HG03342 (cell line): ENCODE results near the gene NUCB2.
"Not testable (repeated sequence)": the region's sequence is repeated elsewhere in the genome, so short reads cannot be mapped to it uniquely, and the experiment has no call there.

ENCODE experiments used
- ATAC-seq: cut with Tn5 transposase; IDR thresholded peaks from one replicate; pipeline ENCODE4 v1.9.1; 2021; ENCODE audit warnings: mild to moderate bottlenecking, moderate library complexity; ENCODE audit not compliant: unreplicated experiment

NUCB2 gene

GRCh38 chr11:17268500-17268899, 8.0 kb upstream of the NUCB2 start:
- ATAC-seq = not testable (repeated sequence)

GRCh38 chr11:17268902-17269301, 7.6 kb upstream of the NUCB2 start:
- no peak for ATAC-seq

- no peak for ATAC-seq
Observed at GRCh38 chr11:17272801-17273200, 3.7 kb upstream of the NUCB2 start.

- ATAC-seq = no peak
Observed at GRCh38 chr11:17273211-17273610, 3.3 kb upstream of the NUCB2 start.

- ATAC-seq = no peak
Observed at GRCh38 chr11:17273668-17274282, 2.8 kb upstream of the NUCB2 start.

- ATAC-seq = no peak
Observed at GRCh38 chr11:17275400-17276235, 921 bp upstream of the NUCB2 start.

GRCh38 chr11:17277024-17277584, 565 bp downstream of the NUCB2 start:
- ATAC-seq = peak; percentile 17

GRCh38 chr11:17280494-17281127, 4.1 kb downstream of the NUCB2 start:
- ATAC-seq = no peak

- no peak for ATAC-seq
Observed at GRCh38 chr11:17286332-17286731, 9.8 kb downstream of the NUCB2 start.

GRCh38 chr11:17287058-17287457, 10.5 kb downstream of the NUCB2 start:
- ATAC-seq = no peak

GRCh38 chr11:17291710-17292109, 15.2 kb downstream of the NUCB2 start:
- no peak for ATAC-seq

- no peak for ATAC-seq
Observed at GRCh38 chr11:17293311-17293710, 16.8 kb downstream of the NUCB2 start.

- ATAC-seq = peak; percentile 57
Observed at GRCh38 chr11:17294033-17294432, 17.5 kb downstream of the NUCB2 start.

- ATAC-seq = no peak
Observed at GRCh38 chr11:17296852-17297559, 20.5 kb downstream of the NUCB2 start.

- peak; percentile 85 for ATAC-seq
Observed at GRCh38 chr11:17298302-17298701, 21.8 kb downstream of the NUCB2 start.

- no peak for ATAC-seq
Observed at GRCh38 chr11:17300372-17300771, 23.8 kb downstream of the NUCB2 start.

- ATAC-seq = no peak
Observed at GRCh38 chr11:17313349-17314231, 37.1 kb downstream of the NUCB2 start.

GRCh38 chr11:17314232-17314547, 37.7 kb downstream of the NUCB2 start:
- ATAC-seq = no peak

GRCh38 chr11:17314904-17315426, 38.4 kb downstream of the NUCB2 start:
- no peak for ATAC-seq
